GM12892 (cell line): ENCODE data around the gene DDX39B.
A peak's percentile ranks its signal among the peaks of the same experiment; 100 is the strongest.

Experiments
- DNase-seq: peaks from one replicate; pipeline ENCODE4 v3.0.0; 2011; ENCODE audit not compliant: insufficient read length
- FAIRE-seq: peaks from 2 replicates; lab custom pipeline; 2011; peaks lifted over from hg19 to GRCh38; lab: Jason Lieb, UNC
- POLR2A ChIP-seq: IDR thresholded peaks from 2 replicates; pipeline ENCODE4 v1.6.1; 2011; ENCODE audit warnings: low read depth, low read length, control low read depth
- POLR2AphosphoS5 ChIP-seq: IDR thresholded peaks from 2 replicates; pipeline ENCODE4 v1.6.1; 2011; ENCODE audit warnings: low read depth, low read length, control low read depth
- TAF1 ChIP-seq: IDR thresholded peaks from 2 replicates; pipeline ENCODE4 v1.6.1; 2011; ENCODE audit warnings: low read depth, mild to moderate bottlenecking, control low read depth, low read length, borderline replicate concordance

The DDX39B gene

GRCh38 chr6:31574106-31575061, 32.6 kb upstream of the DDX39B start:
- TF ChIP-seq TAF1 (0 out of 2 replicates have a peak, but pooled peaks have one; percentile 46), POLR2A (no peak), POLR2AphosphoS5 (peak; percentile 51; the same call in 1 of the 2 replicates)
- peak; percentile 84 for FAIRE-seq
- DNase-seq, result no peak

- DNase-seq, result no peak
- FAIRE-seq, result peak; percentile 30
- TF ChIP-seq POLR2AphosphoS5 (no peak), POLR2A (no peak), TAF1 (no peak)
Observed at GRCh38 chr6:31573239-31574105, 31.7 kb upstream of the DDX39B start.

- peak; percentile 95 for FAIRE-seq
- DNase-seq, result no peak
- TF ChIP-seq POLR2A, result peak; percentile 93
- TF ChIP-seq POLR2AphosphoS5, result peak; percentile 91
- peak; percentile 30; the same call in 1 of the 2 replicates for TF ChIP-seq TAF1
Observed at GRCh38 chr6:31572041-31572911, 30.5 kb upstream of the DDX39B start, which contains the start of gene LTA. TSS of gene LTA (plus strand) at chr6:31572289. CDS start at chr6:31572743, 454 bp downstream.

- TF ChIP-seq POLR2A (no peak), TAF1 (no peak), POLR2AphosphoS5 (no peak)
- FAIRE-seq (no peak), DNase-seq (no peak)
Observed at GRCh38 chr6:31569861-31570536, 28.2 kb upstream of the DDX39B start.

- no peak for DNase-seq
- no peak; the same call in 1 of the 2 replicates for TF ChIP-seq POLR2A
- no peak for TF ChIP-seq TAF1
- peak; percentile 41; the same call in 1 of the 2 replicates for TF ChIP-seq POLR2AphosphoS5
- peak; percentile 98 for FAIRE-seq
Observed at GRCh38 chr6:31568537-31568961, 26.7 kb upstream of the DDX39B start.

GRCh38 chr6:31567531-31568370, 25.9 kb upstream of the DDX39B start:
- FAIRE-seq, result peak; percentile 48

GRCh38 chr6:31560697-31561058, 18.9 kb upstream of the DDX39B start:
- FAIRE-seq, result peak; percentile 9
- no peak for DNase-seq

More at GRCh38 chr6:31567531-31568370, 25.9 kb upstream of the DDX39B start:
- DNase-seq, result no peak
- no peak for TF ChIP-seq POLR2A
- no peak for TF ChIP-seq TAF1
- TF ChIP-seq POLR2AphosphoS5, result 0 out of 2 replicates have a peak, but pooled peaks have one; percentile 20

GRCh38 chr6:31559958-31560696, 18.3 kb upstream of the DDX39B start:
- TF ChIP-seq POLR2A (no peak), TAF1 (no peak), POLR2AphosphoS5 (peak; percentile 34)
- DNase-seq, result peak; percentile 59
- peak; percentile 93 for FAIRE-seq

More at GRCh38 chr6:31560697-31561058, 18.9 kb upstream of the DDX39B start:
- TF ChIP-seq POLR2A (no peak), POLR2AphosphoS5 (no peak), TAF1 (no peak)

GRCh38 chr6:31559606-31559957, 17.8 kb upstream of the DDX39B start:
- FAIRE-seq, result no peak

More at GRCh38 chr6:31559606-31559957, 17.8 kb upstream of the DDX39B start:
- TF ChIP-seq POLR2A (peak; percentile 34; the same call in 1 of the 2 replicates), POLR2AphosphoS5 (no peak), TAF1 (no peak)
- no peak for DNase-seq
